GM23338 (cell line): ENCODE measurements around the gene GNPDA1. TPM values are rescaled to one million over a fixed set of nuclear protein-coding genes. Genes with fewer than 3 reads are reported as not detected.
A peak's percentile ranks its signal among the peaks of the same experiment; 100 is the strongest.

Source experiments
- ATAC-seq: fragments of 200-7000 bp; cut with Tn5 transposase; 3 replicates; pipeline ENCODE4 v1.9.1; 2020
- DNase-seq: peaks from one replicate; pipeline ENCODE4 v3.0.0-alpha.2; 2015; ENCODE audit warnings: low spot score
- H2AFZ ChIP-seq: fragments of 200-600 bp; sonication (generic); 2 replicates; pipeline ENCODE4 v1.8.0; 2016; ENCODE audit warnings: antibody characterized with exemption, mild to moderate bottlenecking, moderate library complexity
- H3F3A ChIP-seq: fragments of 200-600 bp; sonication (generic); replicated peaks from 2 replicates; pipeline ENCODE4 v1.8.0; 2017; ENCODE audit warnings: antibody characterized with exemption, mixed run types, low read depth
- H3K27ac ChIP-seq: fragments of 200-600 bp; sonication (generic); 2 replicates; pipeline ENCODE4 v1.6.1; 2016; ENCODE audit warnings: low read depth
- H3K27me3 ChIP-seq: fragments of 200-600 bp; sonication (generic); 2 replicates; pipeline ENCODE4 v1.8.0; 2016; ENCODE audit warnings: mild to moderate bottlenecking, mixed run types, moderate library complexity; ENCODE audit not compliant: insufficient read depth
- H3K36me3 ChIP-seq: fragments of 200-600 bp; sonication (generic); 2 replicates; pipeline ENCODE4 v1.8.0; 2016; ENCODE audit warnings: mild to moderate bottlenecking; ENCODE audit not compliant: insufficient read depth
- H3K4me1 ChIP-seq: fragments of 200-600 bp; sonication (generic); 2 replicates; pipeline ENCODE4 v1.8.0; 2016; ENCODE audit warnings: mild to moderate bottlenecking, moderate library complexity; ENCODE audit not compliant: insufficient read depth
- H3K4me2 ChIP-seq: fragments of 200-600 bp; sonication (generic); 2 replicates; pipeline ENCODE4 v1.7.1; 2017; ENCODE audit warnings: mixed run types
- H3K4me3 ChIP-seq: fragments of 200-600 bp; sonication (generic); 2 replicates; pipeline ENCODE4 v1.6.1; 2016; ENCODE audit warnings: mixed run types
- H3K79me2 ChIP-seq: fragments of 200-600 bp; sonication (generic); replicated peaks from 2 replicates; pipeline ENCODE4 v1.8.0; 2017; ENCODE audit warnings: mild to moderate bottlenecking; ENCODE audit not compliant: insufficient read depth
- H3K9me2 ChIP-seq: fragments of 200-600 bp; sonication (generic); 2 replicates; pipeline ENCODE4 v1.8.0; 2017; ENCODE audit not compliant: insufficient read depth
- H4K20me1 ChIP-seq: fragments of 200-600 bp; sonication (generic); replicated peaks from 2 replicates; pipeline ENCODE4 v1.8.0; 2017; ENCODE audit warnings: mild to moderate bottlenecking; ENCODE audit not compliant: insufficient read depth
- H3K27ac Mint-ChIP-seq: 2 replicates; pipeline ENCODE4 v1.8.0; 2020; ENCODE audit warnings: inconsistent platforms, mild to moderate bottlenecking, moderate library complexity, mixed read lengths
- H3K27me3 Mint-ChIP-seq: 3 replicates; pipeline ENCODE4 v1.8.0; 2022; ENCODE audit warnings: low read depth, mild to moderate bottlenecking, moderate library complexity, mixed read lengths, inconsistent platforms; ENCODE audit not compliant: insufficient read depth, poor library complexity
- H3K36me3 Mint-ChIP-seq: 3 replicates; pipeline ENCODE4 v1.8.0; 2021; ENCODE audit warnings: low read depth, mild to moderate bottlenecking, inconsistent platforms, moderate library complexity, mixed read lengths
- H3K4me1 Mint-ChIP-seq: 3 replicates; pipeline ENCODE4 v1.8.0; 2020; ENCODE audit warnings: mild to moderate bottlenecking, inconsistent platforms, mixed read lengths
- H3K4me3 Mint-ChIP-seq: 3 replicates; pipeline ENCODE4 v1.8.0; 2021; ENCODE audit warnings: moderate library complexity, mild to moderate bottlenecking, inconsistent platforms, mixed read lengths
- H3K9me3 Mint-ChIP-seq: 3 replicates; pipeline ENCODE4 v1.8.0; 2020; ENCODE audit warnings: moderate library complexity, mild to moderate bottlenecking, inconsistent platforms, mixed read lengths
- CREB1 ChIP-seq: fragments of 250-450 bp; sonication (Bioruptor Pico); IDR thresholded peaks from 2 replicates; pipeline ENCODE4 v1.5.0; 2020; ENCODE audit warnings: low read depth, mild to moderate bottlenecking, moderate library complexity
- EZH2 ChIP-seq: fragments of 200-600 bp; sonication (generic); IDR thresholded peaks from one replicate; pipeline ENCODE4 v1.8.0; 2017; ENCODE audit warnings: antibody characterized with exemption, mild to moderate bottlenecking, low read depth; ENCODE audit not compliant: unreplicated experiment
- EZH2phosphoT487 ChIP-seq: fragments of 200-600 bp; sonication (generic); IDR thresholded peaks from one replicate; pipeline ENCODE4 v1.8.1; 2018; ENCODE audit warnings: antibody characterized with exemption; ENCODE audit not compliant: unreplicated experiment
- JUNB ChIP-seq: IDR thresholded peaks from one replicate; pipeline ENCODE4 v1.6.1; 2016; ENCODE audit warnings: antibody characterized with exemption; ENCODE audit not compliant: unreplicated experiment
- NANOG ChIP-seq: IDR thresholded peaks from 2 replicates; pipeline ENCODE4 v1.6.1; 2016; ENCODE audit warnings: antibody characterized with exemption, borderline replicate concordance
- ZNF331 ChIP-seq: fragments of 250-450 bp; sonication (Bioruptor Pico); IDR thresholded peaks from 2 replicates; pipeline ENCODE4 v1.5.0; 2020; ENCODE audit warnings: low read depth, mild to moderate bottlenecking, moderate library complexity
- polyA plus RNA-seq: library from polyadenylated mRNA; unstranded; fragments of >200 nt; fragmentation: Nextera tagmentation; extraction: Ambion mirVana; gene quantifications from 2 replicates; pipeline ENCODE4 v1.2.1, GENCODE V29; 2016
- total RNA-seq: library from RNA; depleted of rRNA; stranded (reverse); fragments of >200 nt; shearing (Covaris generic); gene quantifications from 2 replicates; pipeline ENCODE4 v1.2.3, GENCODE V29; 2014
- TF ChIP-seq, protein P1 (sequence below): IDR thresholded peaks from one replicate; pipeline ENCODE4 v1.6.1; 2018; ENCODE audit warnings: antibody characterized with exemption; ENCODE audit not compliant: unreplicated experiment
- TF ChIP-seq, protein P2 (sequence below), 2 experiments: fragments of 200-600 bp in 1 of 2; sonication (generic) in 1 of 2; conservative IDR thresholded peaks; 2 replicates each; pipeline versions ENCODE4 v1.5.1 to v1.6.1; 2016 to 2017; ENCODE audit warnings: antibody characterized with exemption in 2 of 2, low read depth in 2 of 2, mild to moderate bottlenecking in 2 of 2, moderate library complexity in 1 of 2

Gene GNPDA1
- total and polyA plus RNA-seq, 2 experiments from 2014 or later, result 47.6 to 117 TPM

DNA sequence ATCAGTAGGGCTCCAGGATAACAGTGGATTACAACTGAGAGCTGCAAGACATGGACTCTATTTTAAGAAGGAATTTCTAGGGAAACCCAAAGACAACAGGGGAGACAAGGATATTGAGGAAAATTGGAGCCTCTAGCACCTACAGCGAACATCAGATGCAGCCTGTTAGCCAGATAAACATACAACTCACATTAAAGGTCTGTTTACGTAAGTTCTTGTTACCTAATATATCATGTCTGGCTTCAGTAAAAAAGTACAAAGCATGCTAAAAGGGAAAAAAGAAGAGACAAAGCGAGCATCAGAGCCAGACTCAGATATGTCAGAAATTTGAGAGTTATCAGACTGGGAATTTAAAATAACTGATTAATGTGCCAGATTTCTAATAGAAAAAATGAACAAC, 17.2 kb downstream of the GNPDA1 start (continued):
- TF ChIP-seq, protein P1, sequence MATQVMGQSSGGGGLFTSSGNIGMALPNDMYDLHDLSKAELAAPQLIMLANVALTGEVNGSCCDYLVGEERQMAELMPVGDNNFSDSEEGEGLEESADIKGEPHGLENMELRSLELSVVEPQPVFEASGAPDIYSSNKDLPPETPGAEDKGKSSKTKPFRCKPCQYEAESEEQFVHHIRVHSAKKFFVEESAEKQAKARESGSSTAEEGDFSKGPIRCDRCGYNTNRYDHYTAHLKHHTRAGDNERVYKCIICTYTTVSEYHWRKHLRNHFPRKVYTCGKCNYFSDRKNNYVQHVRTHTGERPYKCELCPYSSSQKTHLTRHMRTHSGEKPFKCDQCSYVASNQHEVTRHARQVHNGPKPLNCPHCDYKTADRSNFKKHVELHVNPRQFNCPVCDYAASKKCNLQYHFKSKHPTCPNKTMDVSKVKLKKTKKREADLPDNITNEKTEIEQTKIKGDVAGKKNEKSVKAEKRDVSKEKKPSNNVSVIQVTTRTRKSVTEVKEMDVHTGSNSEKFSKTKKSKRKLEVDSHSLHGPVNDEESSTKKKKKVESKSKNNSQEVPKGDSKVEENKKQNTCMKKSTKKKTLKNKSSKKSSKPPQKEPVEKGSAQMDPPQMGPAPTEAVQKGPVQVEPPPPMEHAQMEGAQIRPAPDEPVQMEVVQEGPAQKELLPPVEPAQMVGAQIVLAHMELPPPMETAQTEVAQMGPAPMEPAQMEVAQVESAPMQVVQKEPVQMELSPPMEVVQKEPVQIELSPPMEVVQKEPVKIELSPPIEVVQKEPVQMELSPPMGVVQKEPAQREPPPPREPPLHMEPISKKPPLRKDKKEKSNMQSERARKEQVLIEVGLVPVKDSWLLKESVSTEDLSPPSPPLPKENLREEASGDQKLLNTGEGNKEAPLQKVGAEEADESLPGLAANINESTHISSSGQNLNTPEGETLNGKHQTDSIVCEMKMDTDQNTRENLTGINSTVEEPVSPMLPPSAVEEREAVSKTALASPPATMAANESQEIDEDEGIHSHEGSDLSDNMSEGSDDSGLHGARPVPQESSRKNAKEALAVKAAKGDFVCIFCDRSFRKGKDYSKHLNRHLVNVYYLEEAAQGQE, result no peak
- no peak for TF ChIP-seq EZH2
- TF ChIP-seq JUNB, result no peak
- TF ChIP-seq ZNF331 (CRISPR knock-in tag), result no peak

DNA sequence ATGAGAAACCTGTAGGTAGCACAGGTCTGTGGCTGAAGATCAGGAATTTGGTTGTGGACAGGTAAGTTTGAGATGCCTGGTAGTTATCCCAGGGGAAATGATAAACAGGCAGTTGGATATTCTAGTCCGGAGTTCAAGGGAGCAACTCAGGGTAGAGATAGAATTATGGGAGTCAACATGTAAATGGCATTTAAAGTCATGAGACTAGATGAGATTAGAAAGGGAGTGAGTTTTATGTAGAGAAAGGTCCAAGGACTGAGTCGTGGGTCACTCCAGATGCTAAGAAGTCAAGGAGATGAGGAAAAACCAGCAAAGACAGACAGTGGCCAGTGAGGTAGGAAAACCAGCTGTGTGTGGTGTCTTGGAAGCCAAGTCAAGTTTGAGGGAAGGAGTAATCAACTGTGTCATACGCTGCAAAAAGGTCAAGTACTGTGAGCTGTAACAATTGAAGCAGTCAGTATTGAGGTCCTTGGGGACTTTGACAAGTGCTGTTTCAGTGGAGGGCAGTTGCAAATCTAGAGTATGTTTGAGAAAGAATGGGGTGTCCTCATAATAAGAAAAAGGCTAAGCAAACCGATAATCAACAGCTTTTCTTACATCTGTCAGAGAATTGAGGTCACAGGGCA, 18.2 kb downstream of the GNPDA1 start:
- TF ChIP-seq EZH2phosphoT487, result no peak
- TF ChIP-seq JUNB, result no peak
- TF ChIP-seq ZNF331 (CRISPR knock-in tag), result no peak
- H4K20me1 ChIP-seq, result no peaks in the 10 kb centered on the region
- ATAC-seq (no peak), DNase-seq (no peak)
- no peaks in the 10 kb centered on the region; the same call in 1 of the 2 replicates for H3K79me2 ChIP-seq
- H3K27me3 ChIP-seq, result no peaks in the 10 kb centered on the region
- Mint-ChIP-seq H3K27me3 (peaks cover 5% of the 10 kb centered on the region), H3K4me3 (no peak overlapping the region), H3K36me3 (peaks cover 16% of the 10 kb centered on the region), H3K4me1 (no peaks in the 10 kb centered on the region), H3K9me3 (peaks cover 4% of the 10 kb centered on the region; the same call in 2 of the 3 replicates), H3K27ac (no peak overlapping the region)
- no peaks in the 10 kb centered on the region for H3K4me1 ChIP-seq
- H3K36me3 ChIP-seq, result peaks cover 3% of the 10 kb centered on the region; the same call in 1 of the 2 replicates
- H3K9me2 ChIP-seq, result no peaks in the 10 kb centered on the region
- no peak overlapping the region for H2AFZ ChIP-seq
- no peak overlapping the region for H3K4me2 ChIP-seq
- H3K4me3 ChIP-seq, result no peak overlapping the region
- no peaks in the 10 kb centered on the region for H3F3A ChIP-seq
- H3K27ac ChIP-seq, result no peak overlapping the region

DNA sequence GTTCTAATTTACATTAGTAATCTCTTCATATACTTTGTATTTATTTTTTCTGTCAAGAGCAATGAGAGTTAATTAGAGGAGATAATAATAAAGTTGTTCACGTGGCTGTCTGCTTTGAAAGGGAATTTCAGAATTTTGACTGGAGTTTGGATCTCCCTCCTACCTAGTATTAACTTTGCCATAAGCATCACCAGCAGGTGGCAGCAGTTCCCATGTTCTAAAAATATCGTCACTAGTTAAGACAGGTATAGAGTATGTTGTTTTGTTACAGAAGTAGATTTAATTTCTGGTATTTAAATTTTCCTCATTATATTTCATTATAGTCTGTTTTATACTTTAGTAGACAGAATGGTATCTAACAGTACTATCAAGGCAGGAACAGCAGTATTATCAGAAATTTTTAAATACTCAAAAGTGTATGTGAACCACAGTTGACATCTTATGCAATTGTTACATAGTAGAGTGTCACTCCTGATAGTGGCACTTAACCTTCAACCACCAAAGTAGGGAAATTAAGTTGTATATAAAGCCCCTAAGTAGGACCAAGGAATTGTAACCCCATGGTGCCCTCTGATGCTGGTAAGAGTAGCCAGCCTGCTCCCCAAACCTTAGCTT, 20.4 kb downstream of the GNPDA1 start:
- no peak overlapping the region for H3K4me3 Mint-ChIP-seq
- no peak overlapping the region for H3K4me3 ChIP-seq
- H3K36me3 Mint-ChIP-seq, result peaks cover 13% of the 10 kb centered on the region
- H3K27ac ChIP-seq, result no peak overlapping the region
- no peaks in the 10 kb centered on the region for H3K4me1 Mint-ChIP-seq
- DNase-seq (peak; percentile 88), ATAC-seq (peak; percentile 80)
- H3K27ac Mint-ChIP-seq, result no peak overlapping the region
- no peaks in the 10 kb centered on the region for H3F3A ChIP-seq
- H3K27me3 Mint-ChIP-seq, result no peaks in the 10 kb centered on the region
- no peaks in the 10 kb centered on the region; the same call in 1 of the 2 replicates for H3K79me2 ChIP-seq
- H3K4me1 ChIP-seq, result no peaks in the 10 kb centered on the region
- TF ChIP-seq, protein P2, sequence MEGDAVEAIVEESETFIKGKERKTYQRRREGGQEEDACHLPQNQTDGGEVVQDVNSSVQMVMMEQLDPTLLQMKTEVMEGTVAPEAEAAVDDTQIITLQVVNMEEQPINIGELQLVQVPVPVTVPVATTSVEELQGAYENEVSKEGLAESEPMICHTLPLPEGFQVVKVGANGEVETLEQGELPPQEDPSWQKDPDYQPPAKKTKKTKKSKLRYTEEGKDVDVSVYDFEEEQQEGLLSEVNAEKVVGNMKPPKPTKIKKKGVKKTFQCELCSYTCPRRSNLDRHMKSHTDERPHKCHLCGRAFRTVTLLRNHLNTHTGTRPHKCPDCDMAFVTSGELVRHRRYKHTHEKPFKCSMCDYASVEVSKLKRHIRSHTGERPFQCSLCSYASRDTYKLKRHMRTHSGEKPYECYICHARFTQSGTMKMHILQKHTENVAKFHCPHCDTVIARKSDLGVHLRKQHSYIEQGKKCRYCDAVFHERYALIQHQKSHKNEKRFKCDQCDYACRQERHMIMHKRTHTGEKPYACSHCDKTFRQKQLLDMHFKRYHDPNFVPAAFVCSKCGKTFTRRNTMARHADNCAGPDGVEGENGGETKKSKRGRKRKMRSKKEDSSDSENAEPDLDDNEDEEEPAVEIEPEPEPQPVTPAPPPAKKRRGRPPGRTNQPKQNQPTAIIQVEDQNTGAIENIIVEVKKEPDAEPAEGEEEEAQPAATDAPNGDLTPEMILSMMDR (conservative IDR thresholded peaks at IDR 0.05; ENCODE audit: low read depth in 2 of 2), result peak; percentile 78 to 92
- TF ChIP-seq NANOG (no peak), CREB1 (CRISPR knock-in tag) (no peak)
- H3K36me3 ChIP-seq, result peaks cover 3% of the 10 kb centered on the region; the same call in 1 of the 2 replicates
- no peaks in the 10 kb centered on the region for H3K9me2 ChIP-seq
- no peaks in the 10 kb centered on the region for H3K27me3 ChIP-seq
- no peaks in the 10 kb centered on the region for H3K9me3 Mint-ChIP-seq
- no peak overlapping the region for H3K4me2 ChIP-seq
- H2AFZ ChIP-seq, result no peak overlapping the region
- H4K20me1 ChIP-seq, result no peaks in the 10 kb centered on the region
